A549 (cell line): Measurements from ENCODE around the gene PDS5B.

ENCODE experiments used
- BHLHE40 ChIP-seq: IDR thresholded peaks from 2 replicates; pipeline ENCODE4 v1.6.1; 2012; ENCODE audit warnings: low read depth, low read length, inconsistent platforms
- CHD2 ChIP-seq: fragments of 150-350 bp; IDR thresholded peaks from 2 replicates; pipeline ENCODE4 v1.6.1; 2014; ENCODE audit warnings: low read length; ENCODE audit not compliant: partially characterized antibody
- EP300 ChIP-seq, 2 experiments: fragments of >200 bp; sonication (Bioruptor Twin); formaldehyde crosslinking; IDR thresholded peaks; 2 replicates in 1 of 2; 3 replicates in 1 of 2; pipeline ENCODE4 v1.6.1; 2016 to 2017
- NR3C1 ChIP-seq: fragments of >200 bp; sonication (Bioruptor Twin); formaldehyde crosslinking; IDR thresholded peaks from 3 replicates; pipeline ENCODE4 v1.6.1; 2017
- POLR2A ChIP-seq: IDR thresholded peaks from 2 replicates; pipeline ENCODE4 v1.6.1; 2012; ENCODE audit warnings: mild to moderate bottlenecking, low read length
- RAD21 ChIP-seq, 2 experiments: fragments of >200 bp in 1 of 2; sonication (Bioruptor Twin) in 1 of 2; formaldehyde crosslinking in 1 of 2; IDR thresholded peaks in 1 of 2; conservative IDR thresholded peaks in 1 of 2; 2 replicates in 1 of 2; 3 replicates in 1 of 2; pipeline ENCODE4 v1.6.1; 2012 to 2018; ENCODE audit warnings: inconsistent platforms in 1 of 2
- TP53 ChIP-seq: fragments of 250-450 bp; sonication (Bioruptor Pico); IDR thresholded peaks from 2 replicates; pipeline ENCODE4 v1.5.0; 2021; ENCODE audit warnings: mild to moderate bottlenecking, moderate library complexity
- TF ChIP-seq, protein P1 (sequence below): fragments of >200 bp; sonication (Bioruptor Twin); formaldehyde crosslinking; IDR thresholded peaks from 3 replicates; pipeline ENCODE4 v1.5.1; 2016
- TF ChIP-seq, protein P2 (sequence below): fragments of 200-600 bp; sonication (generic); IDR thresholded peaks from 2 replicates; pipeline ENCODE4 v1.6.1; 2016; ENCODE audit warnings: antibody characterized with exemption, mild to moderate bottlenecking, moderate library complexity
- TF ChIP-seq, protein P3 (sequence below): fragments of 450-650 bp; IDR thresholded peaks from 2 replicates; pipeline ENCODE4 v1.6.1; 2014; ENCODE audit warnings: antibody characterized with exemption

DNA sequence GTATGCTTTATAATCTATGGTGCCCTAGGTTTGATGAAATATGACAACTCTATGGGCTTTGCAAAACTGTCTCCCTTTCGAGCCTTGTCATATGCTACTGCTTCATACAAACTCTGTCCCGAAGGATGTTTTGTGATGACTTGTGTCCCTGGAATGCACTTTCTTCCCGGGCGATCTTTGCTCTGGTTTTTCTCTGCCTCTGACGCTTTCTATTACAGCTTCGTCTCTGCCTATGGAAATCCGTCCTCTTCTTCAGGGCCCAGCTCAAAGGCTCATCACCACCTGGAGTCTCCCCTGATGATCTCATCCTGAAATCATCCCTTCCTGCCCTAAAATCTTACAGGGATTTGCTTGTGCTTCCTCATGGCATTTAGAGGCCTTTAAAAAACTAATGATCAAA, 238.4 kb downstream of the PDS5B start:
- TF ChIP-seq RAD21 (conservative IDR thresholded peaks at IDR 0.05 in 1 of 2, IDR thresholded peaks at IDR 0.05 in 1 of 2), result no peak
- no peak for TF ChIP-seq POLR2A
- TF ChIP-seq, protein P1, sequence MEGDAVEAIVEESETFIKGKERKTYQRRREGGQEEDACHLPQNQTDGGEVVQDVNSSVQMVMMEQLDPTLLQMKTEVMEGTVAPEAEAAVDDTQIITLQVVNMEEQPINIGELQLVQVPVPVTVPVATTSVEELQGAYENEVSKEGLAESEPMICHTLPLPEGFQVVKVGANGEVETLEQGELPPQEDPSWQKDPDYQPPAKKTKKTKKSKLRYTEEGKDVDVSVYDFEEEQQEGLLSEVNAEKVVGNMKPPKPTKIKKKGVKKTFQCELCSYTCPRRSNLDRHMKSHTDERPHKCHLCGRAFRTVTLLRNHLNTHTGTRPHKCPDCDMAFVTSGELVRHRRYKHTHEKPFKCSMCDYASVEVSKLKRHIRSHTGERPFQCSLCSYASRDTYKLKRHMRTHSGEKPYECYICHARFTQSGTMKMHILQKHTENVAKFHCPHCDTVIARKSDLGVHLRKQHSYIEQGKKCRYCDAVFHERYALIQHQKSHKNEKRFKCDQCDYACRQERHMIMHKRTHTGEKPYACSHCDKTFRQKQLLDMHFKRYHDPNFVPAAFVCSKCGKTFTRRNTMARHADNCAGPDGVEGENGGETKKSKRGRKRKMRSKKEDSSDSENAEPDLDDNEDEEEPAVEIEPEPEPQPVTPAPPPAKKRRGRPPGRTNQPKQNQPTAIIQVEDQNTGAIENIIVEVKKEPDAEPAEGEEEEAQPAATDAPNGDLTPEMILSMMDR, result no peak
- TF ChIP-seq CHD2, result no peak
- TF ChIP-seq, protein P2, sequence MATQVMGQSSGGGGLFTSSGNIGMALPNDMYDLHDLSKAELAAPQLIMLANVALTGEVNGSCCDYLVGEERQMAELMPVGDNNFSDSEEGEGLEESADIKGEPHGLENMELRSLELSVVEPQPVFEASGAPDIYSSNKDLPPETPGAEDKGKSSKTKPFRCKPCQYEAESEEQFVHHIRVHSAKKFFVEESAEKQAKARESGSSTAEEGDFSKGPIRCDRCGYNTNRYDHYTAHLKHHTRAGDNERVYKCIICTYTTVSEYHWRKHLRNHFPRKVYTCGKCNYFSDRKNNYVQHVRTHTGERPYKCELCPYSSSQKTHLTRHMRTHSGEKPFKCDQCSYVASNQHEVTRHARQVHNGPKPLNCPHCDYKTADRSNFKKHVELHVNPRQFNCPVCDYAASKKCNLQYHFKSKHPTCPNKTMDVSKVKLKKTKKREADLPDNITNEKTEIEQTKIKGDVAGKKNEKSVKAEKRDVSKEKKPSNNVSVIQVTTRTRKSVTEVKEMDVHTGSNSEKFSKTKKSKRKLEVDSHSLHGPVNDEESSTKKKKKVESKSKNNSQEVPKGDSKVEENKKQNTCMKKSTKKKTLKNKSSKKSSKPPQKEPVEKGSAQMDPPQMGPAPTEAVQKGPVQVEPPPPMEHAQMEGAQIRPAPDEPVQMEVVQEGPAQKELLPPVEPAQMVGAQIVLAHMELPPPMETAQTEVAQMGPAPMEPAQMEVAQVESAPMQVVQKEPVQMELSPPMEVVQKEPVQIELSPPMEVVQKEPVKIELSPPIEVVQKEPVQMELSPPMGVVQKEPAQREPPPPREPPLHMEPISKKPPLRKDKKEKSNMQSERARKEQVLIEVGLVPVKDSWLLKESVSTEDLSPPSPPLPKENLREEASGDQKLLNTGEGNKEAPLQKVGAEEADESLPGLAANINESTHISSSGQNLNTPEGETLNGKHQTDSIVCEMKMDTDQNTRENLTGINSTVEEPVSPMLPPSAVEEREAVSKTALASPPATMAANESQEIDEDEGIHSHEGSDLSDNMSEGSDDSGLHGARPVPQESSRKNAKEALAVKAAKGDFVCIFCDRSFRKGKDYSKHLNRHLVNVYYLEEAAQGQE, result no peak
- TF ChIP-seq EP300 (IDR thresholded peaks at IDR 0.05), result no peak
- TF ChIP-seq, protein P3, sequence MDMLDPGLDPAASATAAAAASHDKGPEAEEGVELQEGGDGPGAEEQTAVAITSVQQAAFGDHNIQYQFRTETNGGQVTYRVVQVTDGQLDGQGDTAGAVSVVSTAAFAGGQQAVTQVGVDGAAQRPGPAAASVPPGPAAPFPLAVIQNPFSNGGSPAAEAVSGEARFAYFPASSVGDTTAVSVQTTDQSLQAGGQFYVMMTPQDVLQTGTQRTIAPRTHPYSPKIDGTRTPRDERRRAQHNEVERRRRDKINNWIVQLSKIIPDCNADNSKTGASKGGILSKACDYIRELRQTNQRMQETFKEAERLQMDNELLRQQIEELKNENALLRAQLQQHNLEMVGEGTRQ, result no peak
- TF ChIP-seq BHLHE40, result no peak
- no peak for TF ChIP-seq NR3C1
- no peak for TF ChIP-seq TP53 (CRISPR knock-in tag)
